Fibroblast of skin of right quadriceps (primary cell): ENCODE results near the gene TM7SF3.
A peak's percentile ranks its signal among the peaks of the same experiment; 100 is the strongest.
"Not testable (repeated sequence)": the region's sequence is repeated elsewhere in the genome, so short reads cannot be mapped to it uniquely, and the experiment has no call there.

Source experiments
- DNase-seq: peaks from one replicate; pipeline ENCODE4 v3.0.0-alpha.2; 2013

TM7SF3 gene

DNA sequence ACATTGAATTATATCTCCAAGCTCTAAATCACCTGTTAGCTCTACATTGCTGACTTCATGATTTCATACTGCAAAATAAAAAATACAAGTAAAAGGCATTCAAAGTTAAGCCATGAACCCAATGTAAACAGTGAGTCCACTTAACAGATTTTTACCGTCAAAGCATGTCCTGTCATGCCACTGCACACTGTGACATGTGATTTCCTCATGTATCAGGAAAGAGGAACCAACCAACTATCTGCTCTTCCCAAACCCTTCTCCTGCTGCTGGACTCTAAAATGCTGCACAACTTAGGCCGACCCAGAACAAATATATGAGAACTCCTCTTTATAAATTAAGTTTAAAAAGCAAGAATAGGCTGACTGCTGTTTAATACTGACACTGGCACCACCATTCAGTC lies 37.5 kb downstream of the TM7SF3 start:
- DNase-seq = no peak

- DNase-seq = no peak
These were observed 42.2 kb downstream of the TM7SF3 start for GRCh38 chr12:26971963-26972362.

DNA sequence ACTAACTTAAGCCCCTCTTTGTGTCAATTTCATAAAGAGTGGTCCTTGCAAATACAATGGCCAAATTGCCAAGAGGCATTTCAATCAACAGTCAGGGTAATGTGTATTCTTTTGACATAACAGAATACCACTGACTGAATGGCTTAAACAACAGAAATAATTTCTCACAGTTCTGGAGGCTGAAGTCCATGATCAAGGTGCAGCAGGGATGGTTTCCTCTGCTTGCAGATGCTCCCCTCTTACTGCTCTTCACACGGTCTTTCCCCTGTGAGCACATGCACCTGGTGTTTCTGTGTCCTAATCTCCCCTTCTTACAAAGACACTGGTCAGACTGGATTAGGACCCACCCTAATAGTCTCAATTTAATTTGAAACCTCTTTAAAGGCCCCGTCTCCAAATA lies 44.0 kb downstream of the TM7SF3 start:
- DNase-seq = no peak

DNA sequence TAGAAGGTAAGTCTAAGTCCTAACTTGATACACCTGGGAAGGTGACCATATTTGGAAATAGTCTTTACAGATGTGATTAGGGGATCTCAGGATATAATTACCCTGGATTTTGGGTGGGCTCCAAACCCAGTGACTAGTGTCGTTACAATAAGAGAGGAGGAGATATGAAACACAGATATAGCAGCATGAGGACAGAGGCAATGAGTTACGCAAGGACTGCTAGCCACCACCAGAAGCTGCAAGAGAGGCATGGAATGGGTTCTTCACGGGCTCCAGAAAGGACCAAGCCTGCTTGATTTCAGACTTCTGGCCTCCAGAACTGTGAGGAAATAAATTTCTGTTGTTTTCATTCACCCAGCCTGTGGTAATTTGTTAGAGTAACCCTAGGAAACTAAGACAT lies 47.3 kb downstream of the TM7SF3 start:
- no peak for DNase-seq

DNA sequence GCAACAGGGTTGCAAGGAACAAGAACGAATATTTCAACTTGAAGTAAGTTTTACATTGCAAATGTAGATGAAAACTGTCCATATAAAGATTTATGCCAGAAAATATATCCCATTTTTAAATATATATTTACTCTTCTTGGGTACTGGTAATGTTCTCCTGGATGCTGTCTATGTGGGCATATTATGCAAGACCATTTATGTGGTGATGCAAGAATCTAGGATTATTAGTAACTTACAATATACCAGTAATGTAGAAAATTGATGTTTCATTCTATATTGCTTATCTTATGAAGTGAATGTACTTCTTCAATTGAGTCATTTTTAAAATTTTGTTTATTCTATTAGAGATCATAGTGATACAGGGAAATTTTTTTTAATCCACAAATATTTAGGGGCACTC lies 50.8 kb downstream of the TM7SF3 start:
- DNase-seq = peak; percentile 11

DNA sequence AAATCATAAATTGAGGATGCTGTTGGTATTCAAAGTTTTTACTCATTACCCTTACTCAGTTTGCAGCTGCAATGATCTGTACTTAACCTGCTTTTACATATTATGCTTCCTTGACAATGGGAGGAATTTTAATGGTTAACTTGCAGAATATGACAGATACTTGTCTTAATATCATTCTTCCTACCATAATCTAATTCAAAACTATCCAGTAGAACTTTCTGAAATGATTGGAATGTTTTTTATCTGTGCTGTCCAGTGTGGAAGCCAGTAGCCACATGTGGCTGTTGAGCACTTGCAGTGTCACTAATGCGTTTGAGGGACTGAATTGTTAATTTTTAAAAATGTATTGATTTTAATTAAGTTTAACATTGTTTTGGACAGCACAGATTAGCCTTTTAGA lies 52.4 kb downstream of the TM7SF3 start:
- no peak for DNase-seq

DNA sequence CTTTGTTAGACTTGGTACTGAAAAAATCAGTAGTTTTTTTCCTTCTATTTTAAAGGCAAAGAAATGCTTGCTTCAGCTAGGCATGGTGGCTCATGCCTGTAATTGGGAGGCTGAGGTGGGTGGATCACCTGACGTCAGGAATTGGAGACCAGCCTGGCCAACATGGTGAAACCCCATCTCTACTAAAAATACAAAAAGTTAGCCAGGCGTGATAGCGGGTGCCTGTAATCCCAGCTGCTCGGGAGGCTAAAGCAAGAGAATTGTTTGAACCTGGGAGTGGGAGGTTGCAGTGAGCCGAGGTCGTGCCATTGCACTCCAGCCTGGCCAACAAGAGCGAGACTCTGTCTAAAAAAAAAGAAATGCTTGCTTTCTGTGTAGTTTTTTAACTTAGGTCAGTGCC lies 52.8 kb downstream of the TM7SF3 start:
- DNase-seq = not testable (repeated sequence)

GRCh38 chr12:26954027-26954426 lies 60.2 kb downstream of the TM7SF3 start:
- DNase-seq = no peak

DNA sequence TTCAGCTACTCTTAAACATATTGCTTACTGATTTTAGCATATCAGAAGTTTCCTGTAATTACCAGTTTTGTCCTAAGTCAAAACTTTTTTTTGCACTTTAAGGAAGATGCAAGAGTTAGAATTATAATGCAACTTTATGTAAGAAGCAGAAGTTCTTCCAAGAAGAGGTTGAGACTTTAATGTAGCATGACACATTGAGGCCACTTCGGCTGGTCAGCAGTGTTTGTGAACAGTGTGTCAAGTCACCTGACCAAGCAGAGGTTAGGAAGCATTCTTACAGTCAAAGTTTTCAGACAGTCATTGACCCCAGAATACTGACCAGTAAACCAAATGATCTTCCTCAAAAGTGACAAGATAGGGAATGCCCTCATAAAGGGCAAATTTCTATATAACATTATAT lies 60.7 kb downstream of the TM7SF3 start:
- DNase-seq = no peak

DNA sequence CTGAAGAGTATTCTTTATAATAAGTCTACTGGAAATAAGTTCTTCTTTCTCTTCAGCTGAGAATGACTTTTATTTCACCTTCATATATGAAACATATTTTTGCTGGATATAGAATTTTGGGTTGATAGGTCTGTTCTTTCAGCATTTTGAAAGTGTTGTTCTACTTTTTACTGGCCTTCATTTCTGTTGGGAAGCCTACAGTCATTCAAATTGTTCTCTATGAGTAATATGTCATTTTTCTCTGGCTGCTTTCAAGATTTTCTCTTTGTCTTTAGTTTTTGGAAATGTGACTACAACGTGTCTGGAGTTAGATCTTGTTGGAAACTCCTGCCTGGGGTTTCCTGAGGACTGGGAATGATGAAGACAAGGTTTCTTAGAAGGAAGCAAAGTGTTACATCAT lies 65.9 kb downstream of the TM7SF3 start:
- no peak for DNase-seq

GRCh38 chr12:26941215-26941594 lies 73.0 kb downstream of the TM7SF3 start:
- DNase-seq = no peak

GRCh38 chr12:26940516-26941214 lies 73.5 kb downstream of the TM7SF3 start:
- DNase-seq = no peak

GRCh38 chr12:26939953-26940352 lies 74.2 kb downstream of the TM7SF3 start:
- no peak for DNase-seq

- no peak for DNase-seq
These were observed 74.9 kb downstream of the TM7SF3 start for GRCh38 chr12:26939192-26939832.

GRCh38 chr12:26938701-26939062 lies 75.5 kb downstream of the TM7SF3 start:
- no peak for DNase-seq

- peak; percentile 99 for DNase-seq
These were observed 76.1 kb downstream of the TM7SF3 start, which contains the start of the genes FGFR1OP2 and INTS13 for GRCh38 chr12:26937863-26938700. TSS of gene FGFR1OP2 (plus strand) at chr12:26938470. CDS start at chr12:26954159, 15,689 bp downstream. TSS of gene INTS13 (minus strand) at chr12:26937981. CDS start at chr12:26936803, 1,178 bp downstream.

DNA sequence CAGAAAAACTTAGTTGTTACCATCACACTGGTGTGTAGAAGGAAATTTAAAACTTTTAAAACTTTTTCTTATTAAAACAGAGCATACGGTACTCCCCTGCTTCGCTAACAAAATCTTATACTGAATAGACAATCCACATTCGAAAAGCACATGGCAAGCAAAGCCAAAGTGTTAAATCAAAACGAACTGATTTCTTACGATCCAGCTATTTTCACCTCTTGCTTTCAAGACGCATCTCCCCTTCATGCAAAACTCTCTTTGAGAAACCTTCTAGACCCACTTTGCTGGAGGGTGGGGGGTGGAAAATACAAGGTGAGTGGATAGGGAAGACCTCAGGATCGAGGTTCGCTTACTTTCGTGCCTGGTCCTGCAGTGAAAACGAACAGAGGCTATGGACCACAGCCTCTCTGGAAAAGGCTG lies 76.7 kb downstream of the TM7SF3 start:
- DNase-seq = no peak

DNA sequence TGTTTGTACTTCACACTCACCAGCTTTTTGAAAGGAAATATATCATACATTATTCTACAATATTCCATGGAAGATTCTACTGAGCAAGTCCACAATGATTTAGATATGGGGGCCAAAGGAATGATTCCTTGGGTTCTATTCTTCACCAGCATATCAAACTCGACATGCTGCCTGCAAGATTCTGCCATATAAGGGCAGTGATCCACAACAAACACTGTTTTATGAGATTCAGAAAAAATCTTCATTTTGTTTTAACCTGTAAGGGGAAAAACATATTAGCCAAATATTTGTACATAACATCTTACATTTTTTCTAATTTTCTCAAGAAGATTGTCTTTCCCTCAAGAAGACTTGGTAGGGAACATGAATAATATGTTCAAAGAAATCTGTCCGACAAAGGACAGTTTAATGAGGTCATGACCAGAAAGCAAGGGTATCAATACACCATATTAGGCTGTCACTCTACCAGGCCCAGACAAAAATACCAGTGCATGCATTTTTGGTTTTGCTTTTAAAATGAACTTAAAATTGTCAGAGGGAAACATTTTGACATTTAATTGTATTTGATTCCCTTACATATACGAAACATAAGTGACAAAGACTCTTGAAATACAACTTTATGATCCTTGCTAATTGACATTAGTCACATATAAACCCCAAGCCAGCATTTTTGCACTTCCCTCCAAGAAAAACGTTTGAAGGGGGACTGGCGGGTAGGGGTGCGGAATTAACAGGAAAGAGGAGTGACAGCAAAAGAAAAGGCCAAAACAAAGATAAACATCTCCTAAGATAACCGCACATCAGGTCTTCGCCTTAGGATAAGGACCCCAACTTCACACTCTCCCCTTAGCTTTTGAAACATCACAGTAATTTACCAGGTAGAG lies 77.4 kb downstream of the TM7SF3 start:
- DNase-seq = no peak

- DNase-seq = no peak
These were observed 78.4 kb downstream of the TM7SF3 start for GRCh38 chr12:26935636-26936378.

GRCh38 chr12:26929590-26929989 lies 84.6 kb downstream of the TM7SF3 start:
- DNase-seq = no peak

DNA sequence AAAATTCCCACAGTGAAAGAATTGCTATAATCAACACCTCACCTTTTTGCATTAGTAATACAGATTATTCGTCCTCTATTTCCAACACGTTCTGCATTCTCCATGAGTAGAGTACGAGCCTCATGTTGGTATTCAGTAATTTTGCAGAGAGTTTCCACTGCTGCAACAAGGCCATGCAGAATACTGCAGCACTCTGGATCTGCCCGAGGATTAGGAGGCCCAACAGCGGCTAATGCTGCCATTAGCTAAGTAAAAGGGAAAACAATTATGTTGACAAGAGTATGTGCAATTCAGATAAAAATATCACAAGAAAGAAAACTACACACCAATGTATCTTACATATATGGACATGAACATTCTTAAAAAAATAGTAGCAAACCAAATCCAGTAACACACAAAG lies 85.5 kb downstream of the TM7SF3 start:
- no peak for DNase-seq
